Keratinocyte (primary cell): ENCODE measurements around the gene KDM5C. TPM values are rescaled to one million over a fixed set of nuclear protein-coding genes. Genes with fewer than 3 reads are reported as not detected.

Experiments
- DNase-seq: peaks from one replicate; pipeline ENCODE4 v3.0.0-alpha.2; 2011; ENCODE audit warnings: low read depth, missing footprints, low spot score
- FAIRE-seq: peaks from 2 replicates; lab custom pipeline; 2011; peaks lifted over from hg19 to GRCh38; lab: Jason Lieb, UNC
- H2AFZ ChIP-seq: 2 replicates; pipeline ENCODE4 v1.6.0; 2012; ENCODE audit warnings: low read length, control low read depth, inconsistent platforms; ENCODE audit not compliant: control insufficient read depth
- H3K27ac ChIP-seq: 2 replicates; pipeline ENCODE4 v1.5.1; 2011; ENCODE audit warnings: low read length; ENCODE audit not compliant: control insufficient read depth, insufficient read depth
- H3K27me3 ChIP-seq: 3 replicates; pipeline ENCODE4 v1.6.0; 2011; ENCODE audit warnings: low read length; ENCODE audit not compliant: control insufficient read depth, insufficient read depth; ENCODE audit errors: extremely low read depth
- H3K36me3 ChIP-seq, 2 experiments: 2 replicates in 1 of 2; 3 replicates in 1 of 2; pipeline ENCODE4 v1.5.1; 2011; ENCODE audit warnings: low read length in 2 of 2, mild to moderate bottlenecking in 1 of 2; ENCODE audit not compliant: control insufficient read depth in 2 of 2, insufficient read depth in 2 of 2; ENCODE audit errors: extremely low read depth in 1 of 2
- H3K4me1 ChIP-seq: 3 replicates; pipeline ENCODE4 v1.5.1; 2011; ENCODE audit warnings: low read length; ENCODE audit not compliant: control insufficient read depth, insufficient read depth; ENCODE audit errors: extremely low read depth
- H3K4me2 ChIP-seq: 3 replicates; pipeline ENCODE4 v1.6.0; 2011; ENCODE audit warnings: low read depth, low read length; ENCODE audit not compliant: control insufficient read depth, insufficient read depth; ENCODE audit errors: extremely low read depth
- H3K4me3 ChIP-seq, 3 experiments: fragments of 200-600 bp in 1 of 3; sonication (generic) in 1 of 3; 2 replicates in 2 of 3; 3 replicates in 1 of 3; pipeline ENCODE4 v1.5.1; 2011 to 2016; ENCODE audit warnings: low read length in 3 of 3, mild to moderate bottlenecking in 3 of 3, control low read depth in 2 of 3, inconsistent platforms in 1 of 3, low read depth in 1 of 3, mixed read lengths in 1 of 3, mixed run types in 1 of 3, moderate library complexity in 1 of 3; ENCODE audit not compliant: control insufficient read depth in 2 of 3, insufficient read depth in 2 of 3; ENCODE audit errors: extremely low read depth in 1 of 3
- H3K79me2 ChIP-seq: 2 replicates; pipeline ENCODE4 v1.6.0; 2012; ENCODE audit warnings: low read length; ENCODE audit not compliant: control insufficient read depth, insufficient read depth
- H3K9ac ChIP-seq: 3 replicates; pipeline ENCODE4 v1.6.0; 2011; ENCODE audit warnings: low read length; ENCODE audit not compliant: control insufficient read depth, insufficient read depth; ENCODE audit errors: extremely low read depth
- H3K9me1 ChIP-seq: 3 replicates; pipeline ENCODE4 v1.6.0; 2011; ENCODE audit warnings: low read length; ENCODE audit not compliant: control insufficient read depth, insufficient read depth; ENCODE audit errors: extremely low read depth
- H3K9me3 ChIP-seq: 2 replicates; pipeline ENCODE4 v1.5.1; 2012; ENCODE audit warnings: low read depth, low read length; ENCODE audit not compliant: control insufficient read depth
- H4K20me1 ChIP-seq: 3 replicates; pipeline ENCODE4 v1.6.0; 2011; ENCODE audit warnings: low read length; ENCODE audit not compliant: control insufficient read depth, insufficient read depth; ENCODE audit errors: extremely low read depth
- EZH2 ChIP-seq: IDR thresholded peaks from one replicate; pipeline ENCODE4 v1.6.1; 2012; ENCODE audit warnings: inconsistent platforms, mild to moderate bottlenecking, low read length, moderate library complexity
- dilution Hi-C: fragments of 300-500 bp; cut with MboI; formaldehyde crosslinking; loops from one replicate; pipeline ENCODE4 v1.7.0; 2020; ENCODE audit warnings: low sequenced_read_pairs; ENCODE audit not compliant: extremely low pct_ligation_motif_present
- polyA plus RNA-seq, 5 experiments: library from polyadenylated mRNA; depleted of rRNA in 3 of 5; stranded (reverse) in 3 of 5; stranded (forward) in 1 of 5; unstranded in 1 of 5; fragments of >200 nt; gene quantifications; 1 replicate in 1 of 5; 2 replicates in 3 of 5; 3 replicates in 1 of 5; pipeline versions ENCODE4 v1.2.1 to v1.2.3, GENCODE V29; 2011 to 2012; ENCODE audit warnings: missing spikeins in 2 of 5, low read depth in 1 of 5, low replicate concordance in 1 of 5
- small RNA-seq, 3 experiments: library from RNA; depleted of rRNA; stranded (forward); fragments of <200 nt; gene quantifications; one replicate each; pipeline ENCODE3, GENCODE V24; 2012; ENCODE audit warnings: low read depth in 3 of 3, low replicate concordance in 1 of 3; ENCODE audit not compliant: insufficient read length in 3 of 3
- TF ChIP-seq, protein P1 (sequence below), 3 experiments: IDR thresholded peaks in 1 of 3; conservative IDR thresholded peaks in 1 of 3; optimal IDR thresholded peaks in 1 of 3; 2 replicates in 2 of 3; 3 replicates in 1 of 3; pipeline versions ENCODE3 to v1.5.1; 2011; ENCODE audit warnings: low read length in 3 of 3, mild to moderate bottlenecking in 3 of 3, moderate library complexity in 2 of 3, control low read depth in 1 of 3, inconsistent platforms in 1 of 3; ENCODE audit not compliant: insufficient read depth in 2 of 3; ENCODE audit errors: extremely low read depth in 1 of 3

KDM5C gene
- polyA plus RNA-seq, 1 donor (not counting 4 experiments of a cell fraction or from before 2014, with no cell fraction given) = 46.0 TPM

GRCh38 chrX:53153581-53153980 lies 71.4 kb downstream of the KDM5C start:
- dilution Hi-C loops = no loop called here
- Histone ChIP-seq H3K4me1 (no peaks in the 10 kb centered on the region), H2AFZ (no peak overlapping the region), H3K27me3 (no peaks in the 10 kb centered on the region), H3K9ac (no peak overlapping the region), H3K4me2 (no peak overlapping the region), H3K79me2 (no peaks in the 10 kb centered on the region), H3K9me1 (no peaks in the 10 kb centered on the region), H3K36me3 (no peaks in the 10 kb centered on the region), H3K4me3 (no peak overlapping the region), H3K9me3 (no peaks in the 10 kb centered on the region), H4K20me1 (no peaks in the 10 kb centered on the region), H3K27ac (no peak overlapping the region)
- no peak for DNase-seq
- no peak for TF ChIP-seq EZH2
- TF ChIP-seq, protein P1, sequence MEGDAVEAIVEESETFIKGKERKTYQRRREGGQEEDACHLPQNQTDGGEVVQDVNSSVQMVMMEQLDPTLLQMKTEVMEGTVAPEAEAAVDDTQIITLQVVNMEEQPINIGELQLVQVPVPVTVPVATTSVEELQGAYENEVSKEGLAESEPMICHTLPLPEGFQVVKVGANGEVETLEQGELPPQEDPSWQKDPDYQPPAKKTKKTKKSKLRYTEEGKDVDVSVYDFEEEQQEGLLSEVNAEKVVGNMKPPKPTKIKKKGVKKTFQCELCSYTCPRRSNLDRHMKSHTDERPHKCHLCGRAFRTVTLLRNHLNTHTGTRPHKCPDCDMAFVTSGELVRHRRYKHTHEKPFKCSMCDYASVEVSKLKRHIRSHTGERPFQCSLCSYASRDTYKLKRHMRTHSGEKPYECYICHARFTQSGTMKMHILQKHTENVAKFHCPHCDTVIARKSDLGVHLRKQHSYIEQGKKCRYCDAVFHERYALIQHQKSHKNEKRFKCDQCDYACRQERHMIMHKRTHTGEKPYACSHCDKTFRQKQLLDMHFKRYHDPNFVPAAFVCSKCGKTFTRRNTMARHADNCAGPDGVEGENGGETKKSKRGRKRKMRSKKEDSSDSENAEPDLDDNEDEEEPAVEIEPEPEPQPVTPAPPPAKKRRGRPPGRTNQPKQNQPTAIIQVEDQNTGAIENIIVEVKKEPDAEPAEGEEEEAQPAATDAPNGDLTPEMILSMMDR (optimal IDR thresholded peaks at IDR 0.05 in 1 of 3, IDR thresholded peaks at IDR 0.05 in 1 of 3, conservative IDR thresholded peaks at IDR 0.05 in 1 of 3; ENCODE audit: extremely low read depth in 1 of 3, insufficient read depth in 2 of 3, low read length in 3 of 3) = no peak
- no peak for FAIRE-seq

Small RNA genes lying within 50 kb of the gene (small RNA-seq; reads per million reads assigned to genes)
- 0 reads per million in 3 experiments for gene AL139396.1
- 0 to 0.33 (median 0.20) reads per million in 3 experiments for gene MIR6894
- gene MIR6895 = 0 to 0.33 (median 0.07) reads per million in 3 experiments

Other genes with a start within 250 kb of the KDM5C start
- 0.08 to 0.20 TPM (median 0.10 TPM) in 3 replicates for gene GPR173, start 176.4 kb downstream of the KDM5C start, polyA plus RNA-seq
- 13.9 to 20.2 TPM (median 17.9 TPM) in 3 replicates for gene TSPYL2, start 142.8 kb downstream of the KDM5C start, polyA plus RNA-seq
- gene KANTR, start 131.1 kb downstream of the KDM5C start, polyA plus RNA-seq = 1.9 to 4.7 TPM (median 3.8 TPM) in 3 replicates
- 3.9 to 7.7 TPM (median 4.7 TPM) in 3 replicates for gene IQSEC2, start 56.4 kb upstream of the KDM5C start, polyA plus RNA-seq
- gene SMC1A, start 197.4 kb upstream of the KDM5C start, polyA plus RNA-seq = 13.7 to 38.9 TPM (median 24.2 TPM) in 3 replicates
- gene RIBC1, start 197.7 kb upstream of the KDM5C start, polyA plus RNA-seq = 0.25 to 0.42 TPM (median 0.36 TPM) in 3 replicates
- gene HSD17B10, start 209.2 kb upstream of the KDM5C start, polyA plus RNA-seq = 140 to 159 TPM (median 141 TPM) in 3 replicates